ENCODE results near the gene STT3B. TPM values are rescaled to one million over a fixed set of nuclear protein-coding genes. Genes with fewer than 3 reads are reported as not detected.

The STT3B gene
- total and polyA plus RNA-seq, 12 donors = 37.7 to 113 (median 92.3) TPM

DNA sequence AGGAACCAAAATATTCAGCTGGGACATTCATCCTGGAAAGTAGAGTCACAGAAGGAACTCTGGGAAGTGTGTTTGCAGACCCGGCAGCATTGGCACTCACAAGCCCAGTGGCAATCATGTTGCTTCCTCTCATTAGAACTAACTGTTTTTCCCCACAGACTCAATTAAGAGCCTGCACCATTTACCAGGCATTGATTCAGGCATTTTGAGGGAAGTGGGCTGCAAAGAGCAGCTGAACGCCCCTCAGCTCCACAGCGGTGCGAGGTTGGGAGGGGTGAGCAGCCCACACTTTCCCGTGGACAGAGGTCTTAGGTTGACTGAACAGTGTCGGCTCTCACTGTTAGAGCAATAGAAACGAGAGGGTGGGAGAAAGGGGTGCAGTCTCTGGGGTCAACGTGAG is 143.8 kb downstream of the STT3B start:
- DNase-seq (no peak), ATAC-seq (no peak)
- 84 to 90% methylated on average over 8 of the region's 8 CpGs for WGBS, 2 donors
- Histone ChIP-seq H3K9me3 (no peaks in the 10 kb centered on the region), H3K4me1 (peaks cover 0 to 5% (median 0%) of the 10 kb centered on the region in 9 donors), H3K36me3 (no peaks in the 10 kb centered on the region), H3K4me3 (no peak overlapping the region), H3K27me3 (no peaks in the 10 kb centered on the region), H3K27ac (no peak overlapping the region)
- intact Hi-C loops (cut with DNase I) = no loop called here
- TF ChIP-seq, protein P1, sequence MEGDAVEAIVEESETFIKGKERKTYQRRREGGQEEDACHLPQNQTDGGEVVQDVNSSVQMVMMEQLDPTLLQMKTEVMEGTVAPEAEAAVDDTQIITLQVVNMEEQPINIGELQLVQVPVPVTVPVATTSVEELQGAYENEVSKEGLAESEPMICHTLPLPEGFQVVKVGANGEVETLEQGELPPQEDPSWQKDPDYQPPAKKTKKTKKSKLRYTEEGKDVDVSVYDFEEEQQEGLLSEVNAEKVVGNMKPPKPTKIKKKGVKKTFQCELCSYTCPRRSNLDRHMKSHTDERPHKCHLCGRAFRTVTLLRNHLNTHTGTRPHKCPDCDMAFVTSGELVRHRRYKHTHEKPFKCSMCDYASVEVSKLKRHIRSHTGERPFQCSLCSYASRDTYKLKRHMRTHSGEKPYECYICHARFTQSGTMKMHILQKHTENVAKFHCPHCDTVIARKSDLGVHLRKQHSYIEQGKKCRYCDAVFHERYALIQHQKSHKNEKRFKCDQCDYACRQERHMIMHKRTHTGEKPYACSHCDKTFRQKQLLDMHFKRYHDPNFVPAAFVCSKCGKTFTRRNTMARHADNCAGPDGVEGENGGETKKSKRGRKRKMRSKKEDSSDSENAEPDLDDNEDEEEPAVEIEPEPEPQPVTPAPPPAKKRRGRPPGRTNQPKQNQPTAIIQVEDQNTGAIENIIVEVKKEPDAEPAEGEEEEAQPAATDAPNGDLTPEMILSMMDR (IDR thresholded peaks at IDR 0.05) = no peak

DNA sequence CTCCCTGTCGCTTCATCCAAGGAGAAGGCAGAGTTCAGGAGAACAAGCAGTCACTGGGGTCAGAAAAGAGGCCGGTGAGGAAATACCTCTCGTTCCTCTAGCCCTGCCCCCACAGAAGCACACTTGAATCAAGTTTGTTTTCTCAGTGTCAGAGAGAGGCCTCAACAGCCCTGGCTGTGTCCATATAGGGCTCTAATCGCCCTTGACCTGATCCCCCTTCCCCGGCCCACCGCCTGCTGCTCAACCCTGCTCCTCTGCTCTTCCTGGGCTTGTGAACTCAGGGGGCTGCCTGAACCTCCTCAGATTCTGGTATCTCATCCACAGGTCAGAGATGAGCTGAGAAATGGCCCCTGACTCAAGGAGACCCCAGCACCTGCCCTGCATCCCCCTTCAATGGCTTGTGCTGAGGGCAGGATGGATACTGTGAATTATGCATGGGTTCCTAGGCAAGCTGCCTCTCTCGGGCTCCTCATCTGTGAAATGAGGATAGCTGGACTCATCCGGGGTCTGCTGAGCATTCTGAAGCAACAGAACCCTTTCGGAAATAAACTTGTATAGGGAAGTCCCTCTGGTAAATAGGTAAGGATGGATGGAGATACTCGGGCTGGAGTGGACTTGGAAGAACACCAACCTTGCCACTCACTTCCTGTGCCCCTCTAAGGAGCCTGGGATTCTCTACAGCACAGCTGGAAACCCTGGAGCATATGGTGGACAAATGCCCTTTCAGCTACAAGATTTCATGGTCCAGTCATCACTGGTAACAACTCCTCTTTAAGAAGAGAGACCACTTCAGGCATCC is 147.5 kb downstream of the STT3B start:
- Histone ChIP-seq H3K27me3 (no peaks in the 10 kb centered on the region), H3K4me1 (no peaks in the 10 kb centered on the region), H3K36me3 (peaks cover 0 to 16% (median 0%) of the 10 kb centered on the region in 9 donors), H3K27ac (no peak overlapping the region), H3K4me3 (no peak overlapping the region), H3K9me3 (no peaks in the 10 kb centered on the region)
- intact Hi-C loops (cut with DNase I) = no loop called here
- 84 to 86% methylated on average over 10 of the region's 10 CpGs for WGBS, 2 donors
- DNase-seq (no peak), ATAC-seq (no peak)
- TF ChIP-seq, protein P1 (IDR thresholded peaks at IDR 0.05) = no peak
